ENCODE results near the gene MICB.

- TF ChIP-seq ZNF664 (tag by site-specific recombination; IDR thresholded peaks at IDR 0.05) (no peak), CTCF (tag by site-specific recombination; IDR thresholded peaks at IDR 0.05) (no peak), ZNF19 (tag by site-specific recombination; IDR thresholded peaks at IDR 0.05; ENCODE audit: low read depth) (no peak), SALL2 (tag by site-specific recombination; IDR thresholded peaks at IDR 0.05; ENCODE audit: borderline replicate concordance) (no peak), ZNF274 (IDR thresholded peaks at IDR 0.05; ENCODE audit: low read length) (no peak), ZNF274 (tag by site-specific recombination; IDR thresholded peaks at IDR 0.05; ENCODE audit: borderline replicate concordance) (no peak), ZNF660 (tag by site-specific recombination; IDR thresholded peaks at IDR 0.05) (no peak), ZNF585B (tag by site-specific recombination; IDR thresholded peaks at IDR 0.05) (no peak), PBX3 (CRISPR knock-in tag; IDR thresholded peaks at IDR 0.05) (no peak), ZNF366 (tag by site-specific recombination; conservative IDR thresholded peaks at IDR 0.05) (no peak), ZNF311 (tag by site-specific recombination; IDR thresholded peaks at IDR 0.05; ENCODE audit: borderline replicate concordance) (no peak), ZNF174 (tag by site-specific recombination; IDR thresholded peaks at IDR 0.05) (no peak)
These were observed 46.7 kb downstream of the MICB start for GRCh38 chr6:31544676-31545075.
